GM23338 (cell line): ENCODE measurements around the gene ADAMTS15. TPM values are rescaled to one million over a fixed set of nuclear protein-coding genes. Genes with fewer than 3 reads are reported as not detected.
"Not testable (repeated sequence)": the region's sequence is repeated elsewhere in the genome, so short reads cannot be mapped to it uniquely, and the experiment has no call there.

Source experiments
- ATAC-seq: fragments of 200-7000 bp; cut with Tn5 transposase; 3 replicates; pipeline ENCODE4 v1.9.1; 2020
- DNase-seq: peaks from one replicate; pipeline ENCODE4 v3.0.0-alpha.2; 2015; ENCODE audit warnings: low spot score
- H2AFZ ChIP-seq: fragments of 200-600 bp; sonication (generic); 2 replicates; pipeline ENCODE4 v1.8.0; 2016; ENCODE audit warnings: antibody characterized with exemption, mild to moderate bottlenecking, moderate library complexity
- H3F3A ChIP-seq: fragments of 200-600 bp; sonication (generic); replicated peaks from 2 replicates; pipeline ENCODE4 v1.8.0; 2017; ENCODE audit warnings: antibody characterized with exemption, mixed run types, low read depth
- H3K27ac ChIP-seq: fragments of 200-600 bp; sonication (generic); 2 replicates; pipeline ENCODE4 v1.6.1; 2016; ENCODE audit warnings: low read depth
- H3K27me3 ChIP-seq: fragments of 200-600 bp; sonication (generic); 2 replicates; pipeline ENCODE4 v1.8.0; 2016; ENCODE audit warnings: mild to moderate bottlenecking, mixed run types, moderate library complexity; ENCODE audit not compliant: insufficient read depth
- H3K36me3 ChIP-seq: fragments of 200-600 bp; sonication (generic); 2 replicates; pipeline ENCODE4 v1.8.0; 2016; ENCODE audit warnings: mild to moderate bottlenecking; ENCODE audit not compliant: insufficient read depth
- H3K4me1 ChIP-seq: fragments of 200-600 bp; sonication (generic); 2 replicates; pipeline ENCODE4 v1.8.0; 2016; ENCODE audit warnings: mild to moderate bottlenecking, moderate library complexity; ENCODE audit not compliant: insufficient read depth
- H3K4me2 ChIP-seq: fragments of 200-600 bp; sonication (generic); 2 replicates; pipeline ENCODE4 v1.7.1; 2017; ENCODE audit warnings: mixed run types
- H3K4me3 ChIP-seq: fragments of 200-600 bp; sonication (generic); 2 replicates; pipeline ENCODE4 v1.6.1; 2016; ENCODE audit warnings: mixed run types
- H3K79me2 ChIP-seq: fragments of 200-600 bp; sonication (generic); replicated peaks from 2 replicates; pipeline ENCODE4 v1.8.0; 2017; ENCODE audit warnings: mild to moderate bottlenecking; ENCODE audit not compliant: insufficient read depth
- H3K9me2 ChIP-seq: fragments of 200-600 bp; sonication (generic); 2 replicates; pipeline ENCODE4 v1.8.0; 2017; ENCODE audit not compliant: insufficient read depth
- H4K20me1 ChIP-seq: fragments of 200-600 bp; sonication (generic); replicated peaks from 2 replicates; pipeline ENCODE4 v1.8.0; 2017; ENCODE audit warnings: mild to moderate bottlenecking; ENCODE audit not compliant: insufficient read depth
- H3K27ac Mint-ChIP-seq: 2 replicates; pipeline ENCODE4 v1.8.0; 2020; ENCODE audit warnings: inconsistent platforms, mild to moderate bottlenecking, moderate library complexity, mixed read lengths
- H3K27me3 Mint-ChIP-seq: 3 replicates; pipeline ENCODE4 v1.8.0; 2022; ENCODE audit warnings: low read depth, mild to moderate bottlenecking, moderate library complexity, mixed read lengths, inconsistent platforms; ENCODE audit not compliant: insufficient read depth, poor library complexity
- H3K36me3 Mint-ChIP-seq: 3 replicates; pipeline ENCODE4 v1.8.0; 2021; ENCODE audit warnings: low read depth, mild to moderate bottlenecking, inconsistent platforms, moderate library complexity, mixed read lengths
- H3K4me1 Mint-ChIP-seq: 3 replicates; pipeline ENCODE4 v1.8.0; 2020; ENCODE audit warnings: mild to moderate bottlenecking, inconsistent platforms, mixed read lengths
- H3K4me3 Mint-ChIP-seq: 3 replicates; pipeline ENCODE4 v1.8.0; 2021; ENCODE audit warnings: moderate library complexity, mild to moderate bottlenecking, inconsistent platforms, mixed read lengths
- H3K9me3 Mint-ChIP-seq: 3 replicates; pipeline ENCODE4 v1.8.0; 2020; ENCODE audit warnings: moderate library complexity, mild to moderate bottlenecking, inconsistent platforms, mixed read lengths
- EZH2 ChIP-seq: fragments of 200-600 bp; sonication (generic); IDR thresholded peaks from one replicate; pipeline ENCODE4 v1.8.0; 2017; ENCODE audit warnings: antibody characterized with exemption, mild to moderate bottlenecking, low read depth; ENCODE audit not compliant: unreplicated experiment
- EZH2phosphoT487 ChIP-seq: fragments of 200-600 bp; sonication (generic); IDR thresholded peaks from one replicate; pipeline ENCODE4 v1.8.1; 2018; ENCODE audit warnings: antibody characterized with exemption; ENCODE audit not compliant: unreplicated experiment
- POLR2AphosphoS5 ChIP-seq: IDR thresholded peaks from 2 replicates; pipeline ENCODE4 v1.6.1; 2016; ENCODE audit warnings: antibody characterized with exemption, low read depth
- REST ChIP-seq: IDR thresholded peaks from one replicate; pipeline ENCODE4 v1.6.1; 2018; ENCODE audit warnings: antibody characterized with exemption; ENCODE audit not compliant: unreplicated experiment
- STAT1 ChIP-seq: IDR thresholded peaks from one replicate; pipeline ENCODE4 v1.6.1; 2016; ENCODE audit warnings: antibody characterized with exemption; ENCODE audit not compliant: unreplicated experiment
- ZNF462 ChIP-seq: fragments of 250-450 bp; sonication (Bioruptor Pico); IDR thresholded peaks from 2 replicates; pipeline ENCODE4 v1.5.0; 2020; ENCODE audit warnings: mild to moderate bottlenecking, moderate library complexity
- polyA plus RNA-seq: library from polyadenylated mRNA; unstranded; fragments of >200 nt; fragmentation: Nextera tagmentation; extraction: Ambion mirVana; gene quantifications from 2 replicates; pipeline ENCODE4 v1.2.1, GENCODE V29; 2016
- total RNA-seq: library from RNA; depleted of rRNA; stranded (reverse); fragments of >200 nt; shearing (Covaris generic); gene quantifications from 2 replicates; pipeline ENCODE4 v1.2.3, GENCODE V29; 2014

ADAMTS15 gene
- total and polyA plus RNA-seq, 2 experiments from 2014 or later, result 0.42 to 5.6 TPM

- 0 out of 2 replicates have a peak overlapping the region, but pooled peaks have one; percentile 28 for H2AFZ ChIP-seq
- no peaks in the 10 kb centered on the region for H3K36me3 ChIP-seq
- no peak for ATAC-seq
- H4K20me1 ChIP-seq, result no peaks in the 10 kb centered on the region
- no peaks in the 10 kb centered on the region; the same call in 1 of the 2 replicates for H3F3A ChIP-seq
- H3K4me1 ChIP-seq, result no peaks in the 10 kb centered on the region
- H3K4me2 ChIP-seq, result no peak overlapping the region
- Mint-ChIP-seq H3K4me1 (no peaks in the 10 kb centered on the region; the same call in 2 of the 3 replicates), H3K36me3 (no peaks in the 10 kb centered on the region), H3K27ac (no peak overlapping the region), H3K4me3 (no peak overlapping the region), H3K9me3 (peaks cover 11% of the 10 kb centered on the region; the same call in 1 of the 3 replicates), H3K27me3 (peaks cover 3% of the 10 kb centered on the region)
- H3K79me2 ChIP-seq, result no peaks in the 10 kb centered on the region
- H3K9me2 ChIP-seq, result no peaks in the 10 kb centered on the region; the same call in 1 of the 2 replicates
- H3K27ac ChIP-seq, result no peak overlapping the region
- DNase-seq, result no peak
- H3K27me3 ChIP-seq, result no peaks in the 10 kb centered on the region
- TF ChIP-seq STAT1, result no peak
- no peak for TF ChIP-seq EZH2
- TF ChIP-seq REST, result no peak
- TF ChIP-seq POLR2AphosphoS5, result no peak
- no peak for TF ChIP-seq ZNF462
- no peak for TF ChIP-seq EZH2phosphoT487
- H3K4me3 ChIP-seq, result no peak overlapping the region
Observed at GRCh38 chr11:130437848-130438247, 10.6 kb upstream of the ADAMTS15 start.

- not testable (repeated sequence) for H3K9me2 ChIP-seq, H3K4me1 Mint-ChIP-seq, H3K36me3 Mint-ChIP-seq, H4K20me1 ChIP-seq, H3K27me3 Mint-ChIP-seq, H3K27ac Mint-ChIP-seq, H3K4me1 ChIP-seq, H3K4me2 ChIP-seq, ATAC-seq, H3F3A ChIP-seq, H3K4me3 Mint-ChIP-seq, H3K27me3 ChIP-seq, H3K27ac ChIP-seq, DNase-seq, H3K36me3 ChIP-seq, H3K4me3 ChIP-seq, H3K79me2 ChIP-seq
- peaks cover 11% of the 10 kb centered on the region; the same call in 1 of the 3 replicates for H3K9me3 Mint-ChIP-seq
- 0 out of 2 replicates have a peak overlapping the region, but pooled peaks have one; percentile 23 for H2AFZ ChIP-seq
Observed at GRCh38 chr11:130438401-130439159, 9.9 kb upstream of the ADAMTS15 start.
